GM19463 (cell line): ENCODE measurements around the gene PAXIP1.

ENCODE experiments used
- ATAC-seq: cut with Tn5 transposase; IDR thresholded peaks from one replicate; pipeline ENCODE4 v1.9.1; 2021; ENCODE audit warnings: mild to moderate bottlenecking, moderate library complexity; ENCODE audit not compliant: unreplicated experiment

PAXIP1 gene

GRCh38 chr7:154914996-154915380, 87.9 kb downstream of the PAXIP1 start:
- no peak for ATAC-seq

GRCh38 chr7:154914308-154914995, 88.5 kb downstream of the PAXIP1 start:
- no peak for ATAC-seq

DNA sequence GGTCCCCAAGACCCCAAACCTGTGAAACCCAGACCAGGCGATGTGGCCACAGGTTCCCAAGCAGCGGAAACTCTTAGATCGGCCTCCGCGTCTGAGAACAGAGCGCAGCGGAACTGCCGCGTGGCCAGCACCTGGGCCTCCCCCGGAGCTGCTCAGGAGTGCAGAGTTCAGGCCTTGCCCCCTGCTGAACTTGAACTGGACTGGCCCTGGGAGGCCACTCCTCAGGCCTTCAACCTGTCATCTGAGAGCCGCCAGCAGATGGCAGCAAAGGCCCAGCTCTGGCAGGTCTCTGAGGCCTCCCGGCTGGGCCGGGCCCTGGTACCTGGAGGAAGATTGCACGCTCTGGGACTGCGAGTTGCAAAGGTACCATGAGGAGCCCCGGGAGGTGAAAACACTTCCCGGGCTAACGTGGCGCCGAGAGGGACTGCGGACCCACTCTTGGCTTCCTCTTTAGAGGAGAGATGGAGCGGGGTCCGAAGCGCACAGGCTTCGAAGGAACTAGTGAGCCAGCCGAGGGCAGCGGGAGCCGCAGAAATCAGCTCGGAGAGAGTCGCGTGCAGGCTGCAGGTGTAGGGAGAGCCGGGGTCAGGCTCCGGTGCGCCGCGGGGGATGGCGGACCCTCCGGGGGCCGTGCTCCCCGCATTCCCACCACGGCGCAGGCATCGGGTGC, 89.2 kb downstream of the PAXIP1 start:
- ATAC-seq, result peak; percentile 98

GRCh38 chr7:154912871-154913637, 89.9 kb downstream of the PAXIP1 start:
- no peak for ATAC-seq

GRCh38 chr7:154911862-154912455, 91.0 kb downstream of the PAXIP1 start:
- ATAC-seq, result no peak

GRCh38 chr7:154911411-154911810, 91.5 kb downstream of the PAXIP1 start:
- no peak for ATAC-seq

- no peak for ATAC-seq
Measured at GRCh38 chr7:154910977-154911376, 91.9 kb downstream of the PAXIP1 start.

GRCh38 chr7:154910125-154910524, 92.8 kb downstream of the PAXIP1 start:
- no peak for ATAC-seq

GRCh38 chr7:154909241-154910105, 93.5 kb downstream of the PAXIP1 start:
- ATAC-seq, result no peak

DNA sequence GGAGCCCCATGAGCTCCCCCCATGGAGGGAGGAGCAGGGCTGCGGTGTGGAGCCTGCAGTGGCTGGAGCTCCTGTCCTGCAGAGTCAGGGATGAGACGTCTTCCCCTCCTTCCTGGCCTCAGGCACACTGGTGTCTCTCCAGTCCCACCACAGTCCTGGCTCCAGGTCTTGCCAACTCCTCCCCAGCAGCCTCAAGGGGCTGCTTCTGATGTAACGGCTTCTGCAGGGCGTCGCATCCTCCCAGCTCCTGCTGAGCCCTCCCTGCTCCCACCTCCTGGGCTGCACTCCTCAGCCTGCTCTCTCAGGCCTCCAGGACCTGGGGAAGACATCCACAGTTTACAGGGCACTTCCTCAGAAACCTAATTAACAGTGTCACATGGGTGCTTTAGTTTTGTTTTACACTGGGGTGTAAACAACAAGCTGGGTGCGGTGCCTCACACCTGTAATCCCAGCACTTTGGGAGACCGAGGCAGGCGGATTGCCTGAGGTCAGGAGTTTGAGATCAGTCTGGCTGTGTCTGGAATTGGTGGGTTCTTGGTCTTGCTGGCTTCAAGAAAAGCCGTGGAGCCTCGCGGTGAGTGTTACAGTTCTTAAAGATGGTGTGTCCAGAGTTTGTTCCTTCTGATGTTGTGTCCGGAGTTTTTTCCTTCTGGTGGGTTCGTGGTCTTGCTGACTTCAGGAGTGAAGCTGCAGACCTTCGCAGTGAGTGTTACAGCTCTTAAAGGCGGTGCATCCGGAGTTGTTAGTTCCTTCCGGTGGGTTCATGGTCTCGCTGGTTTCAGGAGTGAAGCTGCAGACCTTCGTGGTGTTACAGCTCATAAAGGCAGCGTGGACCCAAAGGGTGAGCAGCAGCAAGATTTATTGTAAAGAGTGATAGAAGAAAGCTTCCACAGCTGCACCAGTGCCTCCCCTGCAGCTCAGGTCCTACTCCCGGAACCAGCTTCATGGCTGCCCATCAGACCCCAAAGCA, 95.0 kb downstream of the PAXIP1 start:
- no peak for ATAC-seq

DNA sequence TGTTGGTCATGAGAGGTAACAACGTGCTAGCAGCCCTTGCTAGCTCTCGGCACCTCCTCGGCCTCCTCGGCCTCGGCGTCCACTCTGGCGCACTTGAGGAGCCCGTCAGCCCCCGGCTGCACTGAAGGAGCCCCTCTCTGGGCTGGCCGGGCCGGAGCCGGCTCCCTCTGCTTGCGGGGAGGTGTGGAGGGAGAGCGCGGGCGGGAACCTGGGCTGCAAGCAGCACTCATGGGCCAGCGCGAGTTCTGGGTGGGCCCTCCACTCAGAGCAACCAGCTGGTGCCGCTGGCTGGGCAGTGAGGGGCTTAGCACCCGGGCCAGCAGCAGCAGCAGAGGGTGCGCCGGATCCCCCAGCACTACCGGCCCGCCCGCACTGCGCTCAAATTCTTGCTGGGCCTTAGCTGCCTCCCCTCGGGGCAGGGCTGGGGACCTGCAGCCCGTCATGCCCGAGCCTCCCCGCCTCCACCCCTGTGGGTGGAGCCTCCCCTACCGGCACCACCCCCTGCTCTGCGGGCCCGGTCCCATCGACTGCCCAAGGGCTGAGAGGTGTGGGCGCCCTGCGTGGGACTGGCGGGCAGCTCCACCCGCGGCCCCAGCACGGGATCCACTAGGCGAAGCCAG, 96.1 kb downstream of the PAXIP1 start:
- no peak for ATAC-seq

- no peak for ATAC-seq
Measured at GRCh38 chr7:154906201-154906600, 96.7 kb downstream of the PAXIP1 start.

DNA sequence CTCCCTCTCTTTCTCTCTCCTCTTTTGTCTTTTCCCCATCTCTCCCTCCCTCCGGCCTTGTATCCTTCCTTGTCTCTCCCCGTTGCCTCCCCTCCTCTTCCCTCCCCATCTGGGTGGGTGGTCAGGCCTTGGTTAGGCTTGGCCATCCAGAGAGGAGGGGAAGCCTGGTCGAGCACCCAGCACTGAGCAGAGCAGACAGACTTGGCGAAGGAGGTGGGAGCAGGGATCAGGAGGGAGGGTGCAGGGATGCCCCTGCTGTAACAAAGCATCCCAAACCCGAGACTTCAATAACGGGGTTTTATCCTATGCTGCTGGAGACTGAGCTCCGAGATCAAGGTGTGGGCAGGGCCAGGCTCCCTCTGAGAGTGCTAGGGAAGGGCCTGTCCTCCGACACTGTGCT, 97.3 kb downstream of the PAXIP1 start:
- ATAC-seq, result no peak

DNA sequence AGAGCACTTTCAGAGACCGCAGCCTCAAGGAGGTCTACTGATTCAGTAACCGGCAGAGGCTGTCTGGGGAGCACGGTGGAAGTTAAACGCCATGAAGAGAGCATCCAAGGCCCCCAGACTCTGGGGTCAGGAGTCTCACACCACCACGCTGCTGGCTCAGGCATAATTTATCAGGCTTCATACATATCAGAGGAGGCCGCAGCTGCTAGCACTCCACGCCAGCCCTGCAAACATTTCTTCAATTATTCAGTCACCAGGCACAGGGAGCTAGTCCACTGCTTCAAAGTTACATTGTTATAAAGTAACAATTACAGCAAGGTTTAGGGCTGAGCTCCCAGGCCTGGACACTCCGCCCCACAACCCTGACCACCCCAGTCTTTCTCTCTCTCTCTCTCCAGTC, 97.8 kb downstream of the PAXIP1 start:
- no peak for ATAC-seq

GRCh38 chr7:154903083-154903731, 99.7 kb downstream of the PAXIP1 start:
- no peak for ATAC-seq

GRCh38 chr7:154902600-154903082, 100.3 kb downstream of the PAXIP1 start:
- ATAC-seq, result no peak

DNA sequence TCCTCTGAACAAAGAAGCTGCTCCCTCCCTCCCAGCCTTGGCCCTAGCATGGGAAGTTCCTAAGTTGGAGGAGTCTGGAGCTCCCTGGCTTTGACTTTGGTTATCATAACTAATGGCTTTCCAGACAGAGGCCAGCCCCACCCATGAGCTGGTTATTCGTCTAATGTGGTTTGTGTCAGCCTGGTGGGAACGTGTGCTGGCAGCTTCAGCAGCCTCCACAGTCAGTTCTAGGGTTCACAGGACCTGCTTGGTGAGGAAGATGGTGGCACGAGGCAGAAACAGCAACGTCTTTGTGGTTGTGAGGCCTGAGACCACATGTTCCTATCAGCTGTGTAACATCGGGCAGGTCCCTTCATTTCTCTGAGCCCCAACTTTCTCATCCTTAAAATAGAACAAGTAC, 103.1 kb downstream of the PAXIP1 start:
- ATAC-seq, result no peak
